ENCODE measurements around the gene HOXC12.

DNA sequence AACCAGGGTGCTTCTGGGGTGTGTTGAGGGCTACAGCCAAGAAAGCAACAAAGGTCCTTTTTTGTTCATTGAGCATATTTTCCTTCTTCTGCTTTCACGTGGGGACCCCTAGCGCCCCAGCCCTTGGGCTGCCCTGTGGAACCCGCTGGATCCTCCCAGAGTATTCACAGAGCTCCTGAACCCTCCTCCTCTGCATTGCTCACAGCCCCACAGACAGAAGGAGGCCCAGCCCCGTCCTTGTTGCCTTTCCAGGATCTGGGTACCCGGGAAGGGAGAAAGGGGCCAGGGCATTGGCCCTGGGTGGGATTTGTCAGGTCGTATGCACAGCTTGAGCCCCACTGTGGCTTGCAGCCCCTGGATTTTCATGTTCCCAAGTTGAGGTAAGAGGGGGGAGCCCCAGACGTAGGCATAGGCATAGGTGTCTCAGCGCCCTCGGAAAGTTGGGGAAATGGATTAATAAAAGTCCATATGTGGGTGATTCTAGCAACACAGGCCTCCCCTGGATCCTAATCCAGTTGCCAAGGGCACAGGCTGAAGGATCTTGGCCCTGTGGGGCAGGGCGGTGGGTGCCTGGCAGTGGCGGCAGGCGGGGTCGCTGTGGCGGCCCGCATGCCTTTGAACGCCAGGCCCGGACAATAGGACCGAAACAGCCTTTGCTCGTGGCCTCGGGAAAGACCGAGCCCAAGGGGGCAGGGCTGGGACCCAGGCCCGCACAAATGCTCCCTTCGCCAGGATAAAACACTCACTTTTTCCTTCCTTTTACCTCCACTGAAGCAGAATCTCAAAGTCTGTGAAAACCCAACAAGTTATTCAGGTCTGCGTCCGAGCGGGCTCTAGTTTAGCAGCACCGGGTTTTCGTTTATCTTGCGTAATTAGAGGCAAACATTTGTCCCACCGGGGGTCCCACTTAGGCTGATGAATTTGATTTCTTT is 27.2 kb downstream of the HOXC12 start:
- TF ChIP-seq, protein P1, sequence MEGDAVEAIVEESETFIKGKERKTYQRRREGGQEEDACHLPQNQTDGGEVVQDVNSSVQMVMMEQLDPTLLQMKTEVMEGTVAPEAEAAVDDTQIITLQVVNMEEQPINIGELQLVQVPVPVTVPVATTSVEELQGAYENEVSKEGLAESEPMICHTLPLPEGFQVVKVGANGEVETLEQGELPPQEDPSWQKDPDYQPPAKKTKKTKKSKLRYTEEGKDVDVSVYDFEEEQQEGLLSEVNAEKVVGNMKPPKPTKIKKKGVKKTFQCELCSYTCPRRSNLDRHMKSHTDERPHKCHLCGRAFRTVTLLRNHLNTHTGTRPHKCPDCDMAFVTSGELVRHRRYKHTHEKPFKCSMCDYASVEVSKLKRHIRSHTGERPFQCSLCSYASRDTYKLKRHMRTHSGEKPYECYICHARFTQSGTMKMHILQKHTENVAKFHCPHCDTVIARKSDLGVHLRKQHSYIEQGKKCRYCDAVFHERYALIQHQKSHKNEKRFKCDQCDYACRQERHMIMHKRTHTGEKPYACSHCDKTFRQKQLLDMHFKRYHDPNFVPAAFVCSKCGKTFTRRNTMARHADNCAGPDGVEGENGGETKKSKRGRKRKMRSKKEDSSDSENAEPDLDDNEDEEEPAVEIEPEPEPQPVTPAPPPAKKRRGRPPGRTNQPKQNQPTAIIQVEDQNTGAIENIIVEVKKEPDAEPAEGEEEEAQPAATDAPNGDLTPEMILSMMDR (IDR thresholded peaks at IDR 0.05), result no peak
- no peak for TF ChIP-seq POLR2A (IDR thresholded peaks at IDR 0.05)

Measured in thyroid gland (tissue), 4 donors.